Muscle of arm (tissue), 12 donors: ENCODE data around the gene CREB3L2. TPM values are rescaled to one million over a fixed set of nuclear protein-coding genes. Genes with fewer than 3 reads are reported as not detected.
A peak's percentile ranks its signal among the peaks of the same experiment; 100 is the strongest.
"Not testable (repeated sequence)": the region's sequence is repeated elsewhere in the genome, so short reads cannot be mapped to it uniquely, and the experiment has no call there.

Source experiments
- DNase-seq: peaks from one replicate; pipeline ENCODE4 v3.0.0-alpha.2; 2013
- polyA plus RNA-seq, 12 donors: library from polyadenylated mRNA; unstranded; fragments of 120-200 nt; gene quantifications; one replicate each; pipeline ENCODE4 v1.2.1, GENCODE V29; 2013; ENCODE audit not compliant: insufficient read length in 12 of 12

The CREB3L2 gene
- polyA plus RNA-seq, 12 donors, result 29.7 to 45.7 (median 35.6) TPM; not detected in 1

DNA sequence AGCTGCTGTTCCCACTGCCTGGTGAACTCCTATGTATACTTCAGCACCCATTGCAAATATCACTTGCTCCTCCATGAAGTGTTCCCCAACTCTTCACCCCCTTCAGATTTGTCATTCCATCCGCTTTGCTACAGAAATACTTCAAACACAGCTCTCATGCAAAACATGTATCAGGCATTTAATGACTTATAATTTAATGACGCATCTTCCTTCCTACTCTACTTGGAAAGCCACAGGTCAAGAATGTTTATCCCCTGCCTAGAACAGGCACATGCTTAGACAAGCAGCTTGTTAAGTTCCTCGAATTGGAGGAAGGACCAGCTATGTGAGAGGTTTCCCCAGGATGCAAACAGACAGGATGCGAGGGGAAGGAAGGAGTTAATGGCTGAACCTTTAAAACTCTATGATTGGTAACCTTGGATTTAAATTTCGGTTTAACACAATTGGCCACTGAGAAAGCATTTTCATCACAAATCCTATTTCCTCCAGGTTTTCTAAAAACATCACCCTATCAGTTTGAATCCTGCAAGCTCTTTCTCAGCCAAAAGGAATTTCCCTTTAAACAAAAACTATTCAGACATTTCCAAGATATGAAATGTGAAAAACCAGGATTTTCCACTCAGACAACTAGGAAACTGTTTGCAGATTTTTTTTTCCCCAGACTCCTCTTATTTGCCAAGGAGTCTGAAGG, 11.5 kb downstream of the CREB3L2 start:
- peak; percentile 72 for DNase-seq

DNA sequence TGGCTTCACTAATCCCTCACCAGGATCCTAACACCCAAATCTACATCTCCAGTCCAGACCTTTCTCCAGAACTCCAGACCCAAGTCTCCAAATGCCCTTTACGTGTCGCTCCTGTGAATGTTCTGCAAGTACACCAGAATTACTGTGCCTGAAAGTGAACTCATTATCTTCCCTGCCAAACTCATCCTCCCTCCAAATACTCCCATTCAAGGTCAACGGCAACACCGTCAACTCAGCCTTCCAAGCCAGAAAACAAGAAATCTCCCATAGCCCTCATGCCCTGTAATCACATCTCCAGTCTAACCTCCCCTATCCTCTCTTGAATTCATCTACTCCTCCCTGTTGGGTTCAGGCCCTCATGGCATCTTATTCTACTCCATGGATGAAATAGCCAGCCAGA, 12.3 kb downstream of the CREB3L2 start:
- no peak for DNase-seq

- no peak for DNase-seq
Measured at GRCh38 chr7:137989094-137989493, 12.8 kb downstream of the CREB3L2 start.

GRCh38 chr7:137987968-137988367, 13.9 kb downstream of the CREB3L2 start:
- DNase-seq, result no peak

DNA sequence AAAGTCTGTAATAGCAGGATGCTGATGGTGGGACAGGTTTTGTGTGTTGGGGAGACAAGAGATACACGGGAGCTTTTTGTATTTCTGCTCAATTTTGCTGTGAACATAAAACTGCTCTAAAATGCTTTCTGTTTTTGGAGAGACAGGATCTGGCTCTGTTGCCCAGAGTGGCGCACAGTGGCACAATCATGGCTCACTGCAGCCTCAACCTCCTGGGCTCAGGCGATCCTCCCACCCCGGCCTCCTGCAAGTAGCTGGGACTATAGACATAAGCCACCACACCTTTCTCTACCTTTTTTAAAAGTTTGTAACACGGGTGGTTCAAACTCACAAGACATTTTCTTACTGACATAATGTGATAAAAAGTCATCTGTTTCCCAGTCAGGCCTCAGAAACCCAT, 14.3 kb downstream of the CREB3L2 start:
- no peak for DNase-seq

- no peak for DNase-seq
Measured at GRCh38 chr7:137987018-137987349, 14.9 kb downstream of the CREB3L2 start.

GRCh38 chr7:137986252-137987017, 15.5 kb downstream of the CREB3L2 start:
- DNase-seq, result no peak

DNA sequence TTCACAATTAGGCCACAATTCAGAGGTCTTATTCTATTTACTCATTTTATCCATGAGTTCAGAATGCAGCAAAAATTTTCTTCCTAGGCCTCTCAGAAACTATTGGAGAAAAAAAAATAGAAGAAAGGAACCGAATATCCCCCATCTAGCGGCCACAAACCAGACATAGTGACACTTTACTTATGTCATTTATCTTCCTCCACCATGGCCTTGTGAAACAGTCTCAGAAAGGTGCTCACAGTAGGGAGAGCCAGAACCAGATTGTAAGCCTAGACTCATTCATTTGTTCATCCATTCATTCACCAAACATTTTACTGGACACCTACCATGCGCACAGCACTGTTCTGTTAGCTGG, 16.0 kb downstream of the CREB3L2 start:
- DNase-seq, result no peak

GRCh38 chr7:137985253-137985896, 16.5 kb downstream of the CREB3L2 start:
- DNase-seq, result no peak

DNA sequence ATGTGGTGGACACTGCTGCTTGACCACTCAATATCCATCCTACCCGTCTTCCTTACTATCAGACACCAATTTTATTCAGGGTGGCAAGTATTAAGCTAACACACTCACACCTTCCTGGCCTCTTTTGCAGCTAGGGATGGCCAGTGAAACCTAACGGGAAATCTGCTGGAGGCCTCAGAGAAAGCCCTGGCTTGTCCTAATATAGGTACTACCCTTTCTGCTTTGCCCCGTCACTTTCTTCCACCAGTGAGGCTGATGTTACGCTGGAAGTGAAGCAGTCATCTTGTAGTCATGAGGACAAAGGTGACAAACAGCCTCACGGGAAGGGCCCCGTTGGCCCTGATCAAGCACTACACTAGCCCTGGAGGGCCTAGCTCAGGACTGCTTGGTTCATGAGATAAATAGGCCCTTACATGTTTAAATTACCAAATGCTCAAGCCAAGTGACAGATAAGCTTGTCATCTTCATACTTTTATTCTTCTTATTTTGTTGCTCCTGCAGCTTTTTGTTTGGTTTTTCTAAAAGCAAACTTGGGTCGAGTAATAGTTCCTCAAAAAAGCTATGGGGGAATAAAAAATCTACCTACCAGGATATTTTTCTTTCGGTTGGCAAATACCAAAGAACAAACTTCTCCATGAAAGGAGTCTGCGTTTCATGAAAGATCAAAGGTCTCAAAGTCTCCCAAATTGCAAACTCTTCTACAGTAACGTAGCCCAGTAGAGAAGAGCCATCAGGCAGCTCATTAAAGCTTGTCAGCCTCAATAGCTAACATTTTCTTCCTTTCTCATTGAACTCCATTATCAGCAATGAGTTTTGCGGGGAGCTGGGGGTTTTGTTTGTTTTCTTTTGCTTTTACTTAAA, 17.5 kb downstream of the CREB3L2 start:
- DNase-seq, result no peak

- DNase-seq, result no peak
Measured at GRCh38 chr7:137983323-137984008, 18.4 kb downstream of the CREB3L2 start.

DNA sequence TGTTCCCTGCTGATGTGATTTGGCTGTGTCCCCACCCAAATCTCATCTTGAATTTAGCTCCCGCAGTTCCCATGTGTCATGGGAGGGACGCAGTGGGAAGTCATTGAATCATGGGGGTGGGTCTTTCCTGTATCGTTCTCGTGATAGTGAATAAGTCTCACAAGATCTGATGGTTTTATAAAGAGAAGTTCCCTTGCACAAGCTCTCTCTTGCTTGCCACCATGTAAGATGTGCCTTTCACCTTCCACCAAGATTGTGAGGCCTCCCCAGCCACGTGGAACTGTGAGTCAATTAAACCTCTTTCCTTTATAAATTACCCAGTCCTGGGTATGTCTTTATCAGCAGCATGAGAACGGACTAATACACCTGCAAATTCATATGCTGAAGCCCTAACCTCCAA, 19.5 kb downstream of the CREB3L2 start:
- not testable (repeated sequence) for DNase-seq

GRCh38 chr7:137981668-137982067, 20.2 kb downstream of the CREB3L2 start:
- DNase-seq, result no peak

GRCh38 chr7:137981175-137981574, 20.7 kb downstream of the CREB3L2 start:
- no peak for DNase-seq

- no peak for DNase-seq
Measured at GRCh38 chr7:137980308-137980707, 21.6 kb downstream of the CREB3L2 start.

DNA sequence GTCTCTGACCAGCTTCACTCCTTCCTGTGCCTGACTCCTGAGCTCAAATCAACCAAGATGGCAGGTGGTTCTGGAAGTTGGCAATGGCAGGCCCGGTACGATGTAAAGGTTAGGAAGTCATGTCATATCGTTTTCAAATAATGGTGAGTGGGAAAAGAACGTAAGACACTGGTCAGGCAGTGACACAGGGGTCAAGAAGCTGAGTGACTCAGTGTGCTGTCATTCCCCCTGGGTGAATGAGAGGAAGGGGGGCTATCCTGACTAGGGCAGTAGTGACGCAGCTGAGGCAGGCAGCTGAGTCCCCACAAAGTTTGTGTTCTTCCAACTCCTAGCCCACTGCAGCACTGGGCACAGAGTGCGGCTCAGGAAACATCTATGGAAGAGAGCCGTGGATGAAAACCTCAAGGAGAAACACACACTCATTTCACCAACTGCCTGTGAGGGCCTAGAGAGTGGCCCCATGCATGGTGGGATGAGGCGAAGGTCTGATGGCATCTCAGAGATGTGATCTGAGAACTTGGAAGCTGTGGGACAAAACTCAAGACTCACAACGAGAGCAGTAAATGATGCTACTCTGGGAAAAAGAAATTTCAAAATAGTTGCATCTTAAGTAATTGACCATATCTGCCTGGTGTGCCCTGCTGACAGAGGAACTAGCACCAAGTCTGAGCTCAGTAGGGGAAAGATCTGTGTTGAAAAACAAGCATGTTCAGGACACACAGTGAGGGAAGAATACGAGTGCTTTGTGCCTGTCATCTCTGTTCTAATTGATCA, 23.2 kb downstream of the CREB3L2 start:
- DNase-seq, result no peak

- DNase-seq, result no peak
Measured at GRCh38 chr7:137977173-137977572, 24.7 kb downstream of the CREB3L2 start.

- no peak for DNase-seq
Measured at GRCh38 chr7:137976696-137977095, 25.2 kb downstream of the CREB3L2 start.

- no peak for DNase-seq
Measured at GRCh38 chr7:137976232-137976631, 25.7 kb downstream of the CREB3L2 start.

DNA sequence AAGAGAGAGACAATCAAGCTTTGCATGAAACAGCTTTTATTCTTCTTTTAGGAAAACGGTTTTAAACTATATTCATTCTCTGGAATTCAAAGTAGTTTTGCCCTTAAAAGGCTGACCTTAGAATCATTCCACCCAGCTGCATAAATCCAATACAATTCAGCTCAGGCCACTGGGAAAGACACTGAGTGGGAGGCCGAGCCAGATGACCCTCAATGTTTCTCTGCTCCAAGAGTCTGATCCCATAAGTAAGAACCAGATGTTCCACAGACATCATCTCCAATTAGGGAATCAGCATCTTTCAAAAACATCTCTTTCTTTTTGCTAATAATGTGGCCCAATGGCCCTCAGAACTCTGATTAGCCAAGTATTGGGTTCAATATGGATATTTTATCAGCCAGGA, 26.1 kb downstream of the CREB3L2 start:
- peak; percentile 76 for DNase-seq

- DNase-seq, result no peak
Measured at GRCh38 chr7:137975221-137975620, 26.7 kb downstream of the CREB3L2 start.
